Activated B cell treated with CpG ODN at 0.5 μM for 24 hours (primary cell): ENCODE results near the gene PDE7B. TPM values are rescaled to one million over a fixed set of nuclear protein-coding genes. Genes with fewer than 3 reads are reported as not detected.

Source experiments
- ATAC-seq: fragments of 200-7000 bp; cut with Tn5 transposase; one replicate; pipeline ENCODE4 v1.10.0; 2021; ENCODE audit warnings: low read depth, mild to moderate bottlenecking, moderate library complexity
- CTCF ChIA-PET: fragments of 350-600 bp; sonication (Branson Sonifier 250); formaldehyde crosslinking; loops from one replicate; lab custom pipeline; 2021; ENCODE audit warnings: antibody characterized with exemption; lab: Charles Lee
- POLR2A ChIA-PET: fragments of 350-600 bp; sonication (Branson Sonifier 250); formaldehyde crosslinking; loops from one replicate; lab custom pipeline; 2021; ENCODE audit warnings: antibody characterized with exemption; lab: Charles Lee
- DNase-seq: peaks from one replicate; pipeline ENCODE4 v3.0.0; 2022
- H3K27ac Mint-ChIP-seq: one replicate; pipeline ENCODE4 v1.8.0; 2020; ENCODE audit warnings: mixed read lengths
- H3K27me3 Mint-ChIP-seq: one replicate; pipeline ENCODE4 v1.8.0; 2021; ENCODE audit warnings: mixed read lengths
- H3K36me3 Mint-ChIP-seq: one replicate; pipeline ENCODE4 v1.8.0; 2021; ENCODE audit warnings: low read depth, mixed read lengths
- H3K4me1 Mint-ChIP-seq: one replicate; pipeline ENCODE4 v1.8.0; 2021; ENCODE audit warnings: mixed read lengths
- H3K4me3 Mint-ChIP-seq: one replicate; pipeline ENCODE4 v1.8.0; 2020; ENCODE audit warnings: mild to moderate bottlenecking, mixed read lengths
- H3K9me3 Mint-ChIP-seq: one replicate; pipeline ENCODE4 v1.8.0; 2020; ENCODE audit warnings: mixed read lengths
- CTCF ChIP-seq: fragments of 200-600 bp; IDR thresholded peaks from one replicate; pipeline ENCODE4 v1.8.0; 2022; ENCODE audit warnings: antibody characterized with exemption, mild to moderate bottlenecking
- intact Hi-C: fragments of 100-400 bp; cut with micrococcal nuclease; formaldehyde crosslinking; loops from one replicate; pipeline ENCODE4 v1.15.1; 2024
- total RNA-seq: library from RNA; stranded (reverse); gene quantifications from 2 replicates; pipeline ENCODE4 v1.2.3, GENCODE V29; 2022

Gene PDE7B
- total RNA-seq, 1 donor from 2014 or later = 1.8 TPM

DNA sequence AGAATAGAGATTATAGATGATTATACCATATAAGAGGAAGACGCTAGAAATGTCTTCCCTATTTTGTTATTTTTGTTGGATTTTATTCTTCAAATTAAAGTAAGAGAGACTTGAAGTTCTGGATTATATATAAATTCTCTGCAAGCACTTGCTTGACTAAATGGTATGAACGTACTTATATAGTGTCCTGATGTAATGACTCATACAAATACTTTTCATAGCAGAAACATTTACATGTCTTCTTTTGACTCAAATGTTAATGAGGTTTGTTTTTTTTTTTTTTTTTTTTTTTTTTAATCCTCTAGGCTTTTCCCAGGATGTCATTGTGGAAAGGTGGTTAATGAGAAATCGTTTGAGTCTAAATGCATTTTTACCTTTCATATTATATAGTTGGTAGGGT is 55.0 kb downstream of the PDE7B start:
- POLR2A ChIA-PET = interaction anchor here (0.7 kb wide), 1 partner anchor 256 kb away, joined by 18 read pairs; no protein-coding TSS in a partner anchor
- H3K4me3 Mint-ChIP-seq = no peak overlapping the region
- DNase-seq (no peak), ATAC-seq (no peak)
- no peaks in the 10 kb centered on the region for H3K9me3 Mint-ChIP-seq
- H3K4me1 Mint-ChIP-seq = peaks cover 2% of the 10 kb centered on the region
- no peak for TF ChIP-seq CTCF
- H3K36me3 Mint-ChIP-seq = no peaks in the 10 kb centered on the region
- intact Hi-C loops = loop anchor here (5.0 kb wide), 1 partner anchor 284 kb away; no protein-coding TSS in a partner anchor
- no peaks in the 10 kb centered on the region for H3K27me3 Mint-ChIP-seq
- CTCF ChIA-PET = interaction anchor here (1.0 to 2.5 kb wide), 4 partner anchors 54 to 411 kb away, joined by 3 to 12 read pairs (median 4); no protein-coding TSS in a partner anchor
- no peak overlapping the region for H3K27ac Mint-ChIP-seq

GRCh38 chr6:135906972-135907465 is 55.5 kb downstream of the PDE7B start:
- Mint-ChIP-seq H3K4me3 (no peak overlapping the region), H3K36me3 (no peaks in the 10 kb centered on the region), H3K9me3 (no peaks in the 10 kb centered on the region), H3K4me1 (peaks cover 2% of the 10 kb centered on the region), H3K27me3 (no peaks in the 10 kb centered on the region), H3K27ac (no peak overlapping the region)
- DNase-seq (no peak), ATAC-seq (no peak)
- ChIA-PET POLR2A (interaction anchor here (0.7 kb wide), 1 partner anchor 256 kb away, joined by 18 read pairs; no protein-coding TSS in a partner anchor), CTCF (interaction anchor here (1.0 to 2.5 kb wide), 4 partner anchors 55 to 410 kb away, joined by 3 to 12 read pairs (median 4); no protein-coding TSS in a partner anchor)
- no peak for TF ChIP-seq CTCF
- intact Hi-C loops = loop anchor here (5.0 kb wide), 1 partner anchor 285 kb away; no protein-coding TSS in a partner anchor

GRCh38 chr6:135909737-135910387 is 58.4 kb downstream of the PDE7B start:
- POLR2A ChIA-PET = no interaction called here
- TF ChIP-seq CTCF = no peak
- no peak overlapping the region for H3K27ac Mint-ChIP-seq

DNA sequence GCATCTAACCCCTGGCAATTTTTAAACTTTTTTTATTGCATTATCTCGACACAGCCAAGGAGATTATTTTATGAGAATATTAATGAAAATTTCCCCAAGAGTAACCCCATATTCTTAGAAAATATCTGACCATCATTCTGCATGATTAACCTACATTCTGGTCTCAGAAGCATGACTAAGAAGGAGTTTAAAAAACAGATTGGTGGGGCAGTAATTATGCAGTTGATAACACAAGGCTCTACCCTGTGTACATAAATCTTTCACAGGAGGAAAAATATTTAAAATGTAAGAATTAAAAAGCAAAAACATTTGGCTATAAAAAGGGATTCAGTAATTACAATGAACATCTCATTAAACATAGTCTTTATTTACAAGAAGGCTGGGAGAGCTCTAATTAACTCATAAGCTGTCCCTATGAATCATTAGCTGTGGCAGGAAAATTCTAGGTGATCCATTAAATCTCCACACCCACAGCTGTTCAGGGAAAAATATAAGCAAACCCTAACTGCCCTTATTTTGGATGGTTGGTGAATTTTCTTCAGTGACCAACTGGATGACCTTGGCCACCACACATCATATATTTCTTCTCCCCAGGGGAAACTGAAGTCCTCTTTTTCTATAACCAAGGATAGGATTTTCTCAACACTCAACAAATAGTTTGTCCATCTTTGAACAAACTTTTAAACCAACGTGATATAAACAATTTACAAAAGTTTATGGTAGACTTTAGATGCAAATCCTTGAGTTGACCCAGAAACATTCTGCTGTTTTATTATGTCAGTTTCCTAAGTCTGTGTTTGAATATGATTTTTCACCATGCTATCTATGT is 59.5 kb downstream of the PDE7B start:
- Mint-ChIP-seq H3K27me3 (no peaks in the 10 kb centered on the region), H3K27ac (no peak overlapping the region), H3K9me3 (no peaks in the 10 kb centered on the region), H3K4me3 (no peak overlapping the region), H3K36me3 (no peaks in the 10 kb centered on the region), H3K4me1 (peaks cover 2% of the 10 kb centered on the region)
- no peak for TF ChIP-seq CTCF
- intact Hi-C loops = loop anchor here (1.0 to 2.0 kb wide), 2 partner anchors 406 to 460 kb away; no protein-coding TSS in a partner anchor
- ATAC-seq (no peak), DNase-seq (no peak)
- ChIA-PET POLR2A (no interaction called here), CTCF (interaction anchor here (1.2 to 2.4 kb wide), 3 partner anchors 10 to 234 kb away, joined by 3 to 6 read pairs (median 6); no protein-coding TSS in a partner anchor)

More at GRCh38 chr6:135909737-135910387, 58.4 kb downstream of the PDE7B start:
- CTCF ChIA-PET = interaction anchor here (0.6 to 1.8 kb wide), 53 partner anchors 9 to 459 kb away, joined by 3 to 45 read pairs (median 4); partner anchors contain the start of gene PDE7B
- DNase-seq (no peak), ATAC-seq (peak; percentile 86)
- H3K4me1 Mint-ChIP-seq = peaks cover 2% of the 10 kb centered on the region
- H3K9me3 Mint-ChIP-seq = no peaks in the 10 kb centered on the region
- H3K4me3 Mint-ChIP-seq = no peak overlapping the region
- no peaks in the 10 kb centered on the region for H3K27me3 Mint-ChIP-seq
- intact Hi-C loops = loop anchor here (1.0 to 5.0 kb wide), 8 partner anchors 59 to 459 kb away; partner anchors contain the start of gene PDE7B
- H3K36me3 Mint-ChIP-seq = no peaks in the 10 kb centered on the region
